Pons (tissue), 1 donor: ENCODE data around the gene SORCS3.
A peak's percentile ranks its signal among the peaks of the same experiment; 100 is the strongest.

Experiments
- DNase-seq: peaks from one replicate; pipeline ENCODE4 v3.0.0-alpha.2; 2016; ENCODE audit warnings: low spot score

The SORCS3 gene

GRCh38 chr10:105112862-105113261, 471.8 kb downstream of the SORCS3 start:
- no peak for DNase-seq

GRCh38 chr10:105113666-105114065, 472.6 kb downstream of the SORCS3 start:
- no peak for DNase-seq

GRCh38 chr10:105121743-105122142, 480.7 kb downstream of the SORCS3 start:
- no peak for DNase-seq

- DNase-seq: no peak
Observed at GRCh38 chr10:105128111-105128510, 487.0 kb downstream of the SORCS3 start.

- no peak for DNase-seq
Observed at GRCh38 chr10:105138358-105138757, 497.3 kb downstream of the SORCS3 start.

GRCh38 chr10:105139363-105139896, 498.3 kb downstream of the SORCS3 start:
- DNase-seq: no peak

- no peak for DNase-seq
Observed at GRCh38 chr10:105140600-105140999, 499.5 kb downstream of the SORCS3 start.

GRCh38 chr10:105145711-105146110, 504.6 kb downstream of the SORCS3 start:
- DNase-seq: no peak

- DNase-seq: no peak
Observed at GRCh38 chr10:105146436-105146835, 505.3 kb downstream of the SORCS3 start.

GRCh38 chr10:105148456-105148855, 507.4 kb downstream of the SORCS3 start:
- no peak for DNase-seq

GRCh38 chr10:105148921-105149320, 507.8 kb downstream of the SORCS3 start:
- DNase-seq: no peak

GRCh38 chr10:105149371-105149891, 508.3 kb downstream of the SORCS3 start:
- DNase-seq: no peak

GRCh38 chr10:105150259-105150880, 509.3 kb downstream of the SORCS3 start:
- DNase-seq: no peak

GRCh38 chr10:105154736-105155135, 513.6 kb downstream of the SORCS3 start:
- no peak for DNase-seq

GRCh38 chr10:105159268-105159667, 518.2 kb downstream of the SORCS3 start:
- no peak for DNase-seq

GRCh38 chr10:105161149-105161548, 520.1 kb downstream of the SORCS3 start:
- no peak for DNase-seq

GRCh38 chr10:105161767-105162166, 520.7 kb downstream of the SORCS3 start:
- DNase-seq: no peak

- DNase-seq: no peak
Observed at GRCh38 chr10:105170521-105170920, 529.4 kb downstream of the SORCS3 start.

GRCh38 chr10:105171945-105172344, 530.9 kb downstream of the SORCS3 start:
- DNase-seq: no peak

- DNase-seq: no peak
Observed at GRCh38 chr10:105181626-105182025, 540.5 kb downstream of the SORCS3 start.

GRCh38 chr10:105183536-105183935, 542.4 kb downstream of the SORCS3 start:
- DNase-seq: peak; percentile 4

- DNase-seq: no peak
Observed at GRCh38 chr10:105185161-105185560, 544.1 kb downstream of the SORCS3 start.

GRCh38 chr10:105187243-105187642, 546.2 kb downstream of the SORCS3 start:
- DNase-seq: no peak
